LNCaP clone FGC (cell line): ENCODE measurements around the gene GDPGP1.

Experiments
- DNase-seq: peaks from one replicate; pipeline ENCODE4 v3.0.0-alpha.2; 2011; ENCODE audit warnings: low read depth
- H3K4me3 ChIP-seq: 2 replicates; pipeline ENCODE4 v1.5.1; 2011; ENCODE audit warnings: mild to moderate bottlenecking, low read depth, low read length, control low read depth
- CTCF ChIP-seq: IDR thresholded peaks from 2 replicates; pipeline ENCODE4 v1.5.1; 2012; ENCODE audit warnings: mild to moderate bottlenecking; ENCODE audit not compliant: control insufficient read depth, insufficient read depth; ENCODE audit errors: extremely low read depth

GDPGP1 gene

DNA sequence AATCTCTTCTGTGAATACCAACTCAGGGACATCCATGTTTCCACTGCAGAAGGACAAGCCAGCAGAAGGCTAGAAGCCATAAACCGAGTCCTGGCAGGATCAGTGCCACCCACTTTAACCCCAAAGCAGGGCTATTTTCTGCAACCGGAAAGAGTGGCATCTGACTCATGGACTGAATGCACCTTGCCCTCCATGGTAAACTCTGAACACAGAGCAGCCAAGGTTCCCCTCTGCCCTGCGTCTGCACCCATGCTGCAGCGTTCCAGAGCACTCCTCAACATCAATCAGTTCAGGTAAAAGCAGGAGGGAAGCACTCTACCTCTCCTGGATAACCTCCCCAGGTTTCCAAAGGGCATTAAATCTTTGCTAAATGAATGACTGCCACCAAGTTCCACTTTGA, 30.7 kb downstream of the GDPGP1 start:
- TF ChIP-seq CTCF: no peak
- DNase-seq: no peak

GRCh38 chr15:90265271-90266060, 31.5 kb downstream of the GDPGP1 start, which contains the start of gene NGRN:
TSS of gene NGRN (plus strand) at chr15:90265672. CDS start at chr15:90265713, 41 bp downstream.
- TF ChIP-seq CTCF: no peak
- peak; percentile 72 for DNase-seq

More for the DNA sequence above, 30.7 kb downstream of the GDPGP1 start:
- H3K4me3 ChIP-seq: peak overlapping the region; percentile 75

GRCh38 chr15:90266061-90266431, 32.0 kb downstream of the GDPGP1 start:
- H3K4me3 ChIP-seq: peak overlapping the region; percentile 75
- no peak for DNase-seq
- no peak for TF ChIP-seq CTCF

More at GRCh38 chr15:90265271-90266060, 31.5 kb downstream of the GDPGP1 start, which contains the start of gene NGRN:
- peak within 1 kb of the TSS; percentile 75 for H3K4me3 ChIP-seq

DNA sequence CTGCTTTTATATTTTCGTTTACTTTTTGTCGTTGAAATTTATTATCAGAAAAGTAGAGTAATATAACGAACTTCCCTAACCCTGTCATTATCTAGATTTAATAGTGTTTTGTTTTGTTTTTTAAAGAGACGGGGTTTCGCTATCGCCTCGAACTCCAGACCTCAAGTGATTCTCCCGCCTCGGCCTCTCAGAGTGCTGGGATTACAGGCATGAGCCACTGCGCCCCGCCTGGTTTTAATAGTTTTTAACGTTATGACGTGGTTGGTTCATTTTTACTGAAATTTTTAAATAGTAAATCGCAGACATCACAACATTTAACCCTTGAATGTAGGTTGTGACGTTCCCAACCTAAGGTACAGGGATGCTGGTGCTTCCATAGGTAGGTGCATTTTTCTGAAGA, 32.5 kb downstream of the GDPGP1 start:
- no peak for TF ChIP-seq CTCF
- DNase-seq: no peak
- peak overlapping the region; percentile 75 for H3K4me3 ChIP-seq

DNA sequence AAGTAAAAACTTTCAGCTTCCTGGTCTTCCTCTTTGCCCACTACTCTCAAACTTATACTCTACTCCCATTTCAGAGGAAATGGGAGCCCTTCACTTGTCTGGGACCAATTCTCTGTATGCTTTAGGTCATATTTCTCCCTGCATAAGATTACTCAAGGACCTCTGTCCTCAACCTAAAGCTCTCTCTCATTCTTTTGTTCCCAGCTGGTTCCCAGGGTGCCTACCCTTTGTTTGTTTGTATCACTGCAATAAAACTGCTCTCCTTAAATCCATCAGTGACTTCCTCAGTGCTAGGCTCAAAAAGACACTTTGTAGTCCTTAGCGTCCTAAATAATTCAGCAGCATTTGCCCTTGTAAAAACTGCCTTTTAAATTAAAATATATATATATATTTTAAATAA, 34.4 kb downstream of the GDPGP1 start:
- DNase-seq: no peak
- no peak for TF ChIP-seq CTCF
- H3K4me3 ChIP-seq: no peak overlapping the region

GRCh38 chr15:90270502-90271150, 36.6 kb downstream of the GDPGP1 start:
- no peak for TF ChIP-seq CTCF
- DNase-seq: no peak
- H3K4me3 ChIP-seq: no peak overlapping the region
